Measurements from ENCODE around the gene MBNL2.

Gene MBNL2

DNA sequence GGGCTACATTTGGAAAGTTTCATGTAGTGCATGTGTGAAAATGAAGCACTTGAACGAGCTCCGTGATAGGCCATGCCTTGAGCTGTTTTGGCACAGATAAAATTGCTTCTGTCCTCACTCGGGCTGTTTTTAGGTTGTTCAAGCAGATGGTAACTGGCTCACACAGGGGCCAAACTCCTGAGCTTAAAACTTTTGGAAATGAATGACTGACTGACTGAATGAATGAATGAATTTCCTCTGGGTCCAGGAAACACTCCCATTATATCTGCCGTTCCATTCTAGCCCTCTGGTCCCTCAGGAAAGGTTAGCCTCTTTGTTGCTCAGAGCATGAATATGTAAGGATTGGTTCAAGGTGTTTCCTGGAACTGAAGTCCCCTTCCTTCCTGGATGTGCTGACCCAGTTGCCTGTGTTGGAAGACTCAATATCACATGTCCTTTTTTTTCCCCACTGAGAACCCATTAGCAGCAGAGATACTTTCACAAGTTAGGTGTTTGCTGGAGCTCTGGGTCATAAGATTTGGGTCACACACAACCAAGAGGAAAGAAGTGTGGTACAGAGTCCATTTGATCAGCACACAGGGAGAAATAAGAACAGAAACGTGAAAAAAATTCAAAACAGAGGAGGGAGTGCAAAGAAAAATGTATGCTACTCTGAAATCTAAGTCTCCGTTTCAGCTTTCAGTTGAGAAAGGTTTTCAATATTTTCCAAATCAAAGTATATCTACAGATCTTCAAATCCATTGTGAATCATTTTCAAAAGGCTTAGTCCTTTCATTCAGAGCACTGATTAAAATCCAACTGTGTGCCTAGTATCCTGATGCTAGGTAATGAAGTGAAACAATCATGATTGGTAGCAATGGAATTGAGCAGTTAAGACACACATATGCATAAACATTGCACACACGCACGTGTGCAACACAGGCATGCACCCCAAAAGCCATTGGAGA lies 18.9 kb downstream of the MBNL2 start:
- no peak overlapping the region for H3K27ac ChIP-seq (ENCODE audit: low read length)
- no peaks in the 10 kb centered on the region for H3K36me3 ChIP-seq (ENCODE audit: control insufficient read depth, insufficient read depth, low read length)
- no peak for DNase-seq (ENCODE audit: low read depth, low spot score)
- no peak overlapping the region for H3K4me3 ChIP-seq (ENCODE audit: low read length)
- no peaks in the 10 kb centered on the region for H3K9me3 ChIP-seq (ENCODE audit: control insufficient read depth, insufficient read depth, low read length)
- peaks cover 2% of the 10 kb centered on the region; the same call in 1 of the 2 replicates for H3K4me1 ChIP-seq (ENCODE audit: control insufficient read depth, insufficient read depth, low read length)
- no CpG with 5 or more reads among the region's 8 CpGs for WGBS (ENCODE audit: insufficient coverage, insufficient read length)
- no peaks in the 10 kb centered on the region for H3K27me3 ChIP-seq (ENCODE audit: control insufficient read depth, insufficient read depth, low read length)

DNA sequence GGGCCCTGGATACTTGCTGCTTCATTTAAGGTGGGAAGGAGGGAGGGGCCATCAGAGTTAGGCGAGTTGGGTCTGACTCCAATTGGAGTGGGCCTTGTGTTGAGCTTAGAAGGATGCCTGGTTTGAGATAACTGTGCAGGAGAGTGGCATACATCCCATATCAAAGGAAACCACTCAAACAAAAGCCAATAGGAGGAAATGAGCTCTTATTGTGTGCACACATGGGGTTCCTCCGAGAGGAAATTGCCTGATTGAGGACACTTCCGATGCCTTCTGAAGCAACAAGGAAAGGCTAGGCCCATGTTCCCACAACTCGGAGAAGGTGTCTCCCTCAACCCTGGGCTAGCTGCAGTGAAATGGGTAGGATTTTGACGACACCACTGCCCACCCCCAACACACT lies 19.6 kb downstream of the MBNL2 start:
- Histone ChIP-seq H3K4me3 (ENCODE audit: low read length) (no peak overlapping the region), H3K9me3 (ENCODE audit: control insufficient read depth, insufficient read depth, low read length) (no peaks in the 10 kb centered on the region), H3K27me3 (ENCODE audit: control insufficient read depth, insufficient read depth, low read length) (no peaks in the 10 kb centered on the region), H3K27ac (ENCODE audit: low read length) (no peak overlapping the region), H3K4me1 (ENCODE audit: control insufficient read depth, insufficient read depth, low read length) (peaks cover 2% of the 10 kb centered on the region; the same call in 1 of the 2 replicates), H3K36me3 (ENCODE audit: control insufficient read depth, insufficient read depth, low read length) (no peaks in the 10 kb centered on the region)
- no CpG with 5 or more reads among the region's 5 CpGs for WGBS (ENCODE audit: insufficient coverage, insufficient read length)
- no peak for DNase-seq (ENCODE audit: low read depth, low spot score)

DNA sequence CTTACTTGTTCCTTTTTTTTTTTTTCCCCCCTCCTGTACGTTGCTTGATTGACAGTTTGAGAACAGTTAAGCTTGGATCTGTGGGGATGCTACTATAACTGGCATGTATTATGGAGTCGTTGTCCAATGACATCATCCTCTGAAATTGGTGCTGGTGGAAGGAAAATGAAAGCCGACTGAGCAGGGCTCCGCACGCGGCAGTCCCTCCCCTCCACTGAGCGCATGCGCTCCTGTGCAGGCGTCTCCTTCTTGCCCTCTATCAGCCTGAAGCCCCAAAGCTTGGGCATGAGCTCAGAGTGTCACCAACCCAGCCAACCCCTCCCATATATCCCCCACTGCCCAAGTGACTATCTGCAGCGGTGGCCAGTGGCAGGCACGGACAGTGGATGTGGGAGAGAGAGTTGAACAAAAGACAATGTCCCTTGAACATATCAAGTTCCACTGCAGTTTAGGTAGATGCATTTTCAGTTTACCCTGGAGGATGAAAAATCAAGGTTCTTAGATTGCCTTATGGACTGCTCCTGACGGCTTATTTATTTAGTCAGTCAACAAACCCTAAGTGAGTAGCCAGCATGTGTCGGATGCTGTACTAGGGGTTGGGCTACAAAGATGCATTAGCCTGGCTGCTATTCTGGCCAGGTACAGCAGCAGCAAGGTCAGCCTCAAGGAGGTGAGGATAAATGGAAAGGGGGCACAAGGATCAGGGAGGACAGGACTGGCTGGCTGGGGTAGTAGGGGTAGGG lies 20.8 kb downstream of the MBNL2 start:
- H3K27me3 ChIP-seq (ENCODE audit: control insufficient read depth, insufficient read depth, low read length), result no peaks in the 10 kb centered on the region
- H3K4me3 ChIP-seq (ENCODE audit: low read length), result no peak overlapping the region
- no peak for DNase-seq (ENCODE audit: low read depth, low spot score)
- no CpG with 5 or more reads among the region's 13 CpGs for WGBS (ENCODE audit: insufficient coverage, insufficient read length)
- H3K36me3 ChIP-seq (ENCODE audit: control insufficient read depth, insufficient read depth, low read length), result no peaks in the 10 kb centered on the region
- H3K9me3 ChIP-seq (ENCODE audit: control insufficient read depth, insufficient read depth, low read length), result no peaks in the 10 kb centered on the region
- no peak overlapping the region for H3K27ac ChIP-seq (ENCODE audit: low read length)
- H3K4me1 ChIP-seq (ENCODE audit: control insufficient read depth, insufficient read depth, low read length), result peaks cover 2% of the 10 kb centered on the region; the same call in 1 of the 2 replicates

DNA sequence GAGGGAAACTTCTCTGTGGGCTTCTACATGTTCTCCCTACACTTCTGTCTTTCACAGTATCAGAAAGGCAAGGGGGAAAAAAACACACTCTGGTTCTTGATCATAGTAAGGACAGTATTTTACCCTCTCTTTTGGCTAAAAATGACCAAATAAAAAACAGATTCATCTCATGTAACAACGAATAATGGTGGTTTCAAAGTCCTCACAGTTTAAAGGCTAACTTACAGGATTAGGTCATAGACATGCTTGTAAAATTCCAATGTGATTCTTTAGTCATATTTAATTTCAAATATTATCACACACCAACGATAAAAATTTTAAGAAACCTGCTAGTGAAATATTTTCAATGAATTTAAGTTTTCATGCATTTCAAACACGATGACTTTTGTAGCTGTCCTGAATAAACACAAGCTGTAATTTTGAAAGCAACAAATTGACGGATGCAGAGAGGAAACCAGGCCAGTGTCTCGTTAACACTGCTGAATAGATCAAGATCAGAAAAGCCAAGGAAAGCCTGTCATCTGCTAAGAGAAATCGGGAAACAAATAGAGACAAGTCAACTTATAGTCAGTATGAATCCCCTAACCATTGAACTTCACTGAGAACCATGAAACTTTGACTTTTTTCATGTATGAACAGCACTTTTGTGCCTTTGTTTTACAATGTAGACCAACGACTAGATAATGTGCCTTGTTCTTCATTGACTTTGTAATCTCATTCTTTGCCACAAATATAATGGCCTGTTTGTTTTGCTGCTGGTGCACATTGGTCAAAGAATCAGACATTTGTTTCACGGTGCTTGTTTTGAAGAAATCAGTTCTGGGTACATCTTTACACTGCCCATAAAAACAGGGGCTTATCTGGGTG lies 22.0 kb downstream of the MBNL2 start:
- whole genome bisulfite sequencing (ENCODE audit: insufficient coverage, insufficient read length), result no CpG with 5 or more reads among the region's 8 CpGs
- no peak for DNase-seq (ENCODE audit: low read depth, low spot score)
- Histone ChIP-seq H3K36me3 (ENCODE audit: control insufficient read depth, insufficient read depth, low read length) (no peaks in the 10 kb centered on the region), H3K4me3 (ENCODE audit: low read length) (no peak overlapping the region), H3K27ac (ENCODE audit: low read length) (no peak overlapping the region), H3K9me3 (ENCODE audit: control insufficient read depth, insufficient read depth, low read length) (no peaks in the 10 kb centered on the region), H3K27me3 (ENCODE audit: control insufficient read depth, insufficient read depth, low read length) (no peaks in the 10 kb centered on the region), H3K4me1 (ENCODE audit: control insufficient read depth, insufficient read depth, low read length) (peaks cover 2% of the 10 kb centered on the region; the same call in 1 of the 2 replicates)

DNA sequence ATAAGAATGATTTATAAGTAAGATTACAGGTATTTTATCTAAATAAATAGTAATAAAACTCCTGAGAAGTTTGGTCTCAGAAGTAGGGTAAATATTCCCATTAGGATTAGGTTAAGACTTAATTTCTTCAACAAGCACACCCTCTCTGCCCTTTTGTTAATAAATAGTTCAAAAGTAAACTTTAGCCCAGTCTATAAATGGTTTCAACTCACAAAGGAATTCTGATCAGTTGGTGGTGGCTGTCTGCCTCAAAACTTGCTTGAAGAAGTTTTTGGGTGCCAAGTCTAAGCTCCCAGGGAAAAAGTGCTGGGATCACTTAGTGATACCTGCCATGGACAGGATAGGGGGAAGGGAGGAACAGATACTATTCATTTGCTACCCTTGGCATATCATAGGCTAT lies 22.9 kb downstream of the MBNL2 start:
- DNase-seq (ENCODE audit: low read depth, low spot score), result no peak
- H3K9me3 ChIP-seq (ENCODE audit: control insufficient read depth, insufficient read depth, low read length), result no peaks in the 10 kb centered on the region
- no peaks in the 10 kb centered on the region for H3K36me3 ChIP-seq (ENCODE audit: control insufficient read depth, insufficient read depth, low read length)
- H3K27ac ChIP-seq (ENCODE audit: low read length), result no peak overlapping the region
- H3K4me1 ChIP-seq (ENCODE audit: control insufficient read depth, insufficient read depth, low read length), result peaks cover 2% of the 10 kb centered on the region; the same call in 1 of the 2 replicates
- no peaks in the 10 kb centered on the region for H3K27me3 ChIP-seq (ENCODE audit: control insufficient read depth, insufficient read depth, low read length)
- H3K4me3 ChIP-seq (ENCODE audit: low read length), result no peak overlapping the region

DNA sequence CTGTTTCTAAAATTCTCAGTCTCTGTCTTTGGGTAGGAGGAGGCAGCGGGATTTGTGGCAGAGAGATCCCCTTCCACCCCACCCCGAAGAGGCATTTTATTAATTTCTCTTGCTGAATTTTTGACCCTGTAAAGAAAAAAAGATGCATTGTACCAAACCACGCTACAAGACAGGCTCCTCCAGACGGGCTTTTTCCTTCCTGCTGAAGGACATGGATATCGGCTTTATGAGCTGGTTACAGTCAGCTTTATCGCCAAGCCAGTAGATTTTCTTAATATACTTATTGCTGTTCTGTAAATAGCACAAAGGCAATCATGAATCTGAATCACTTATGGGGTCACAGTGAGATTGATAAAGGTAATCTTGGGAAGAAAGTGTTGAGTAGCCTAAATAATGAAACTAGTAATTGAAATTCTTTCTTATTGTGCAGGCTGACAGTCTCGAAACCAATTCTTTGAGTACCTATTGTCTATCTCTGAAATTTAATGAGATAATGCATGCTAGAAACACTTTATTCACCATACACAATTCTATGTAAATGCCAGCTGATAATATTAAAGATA lies 24.5 kb downstream of the MBNL2 start:
- H3K9me3 ChIP-seq (ENCODE audit: control insufficient read depth, insufficient read depth, low read length), result no peaks in the 10 kb centered on the region
- H3K36me3 ChIP-seq (ENCODE audit: control insufficient read depth, insufficient read depth, low read length), result no peaks in the 10 kb centered on the region
- H3K27ac ChIP-seq (ENCODE audit: low read length), result no peak overlapping the region
- H3K27me3 ChIP-seq (ENCODE audit: control insufficient read depth, insufficient read depth, low read length), result no peaks in the 10 kb centered on the region
- WGBS (ENCODE audit: insufficient coverage, insufficient read length), result no CpG with 5 or more reads among the region's 7 CpGs
- no peak overlapping the region for H3K4me3 ChIP-seq (ENCODE audit: low read length)
- peaks cover 2% of the 10 kb centered on the region; the same call in 1 of the 2 replicates for H3K4me1 ChIP-seq (ENCODE audit: control insufficient read depth, insufficient read depth, low read length)
- no peak for DNase-seq (ENCODE audit: low read depth, low spot score)

DNA sequence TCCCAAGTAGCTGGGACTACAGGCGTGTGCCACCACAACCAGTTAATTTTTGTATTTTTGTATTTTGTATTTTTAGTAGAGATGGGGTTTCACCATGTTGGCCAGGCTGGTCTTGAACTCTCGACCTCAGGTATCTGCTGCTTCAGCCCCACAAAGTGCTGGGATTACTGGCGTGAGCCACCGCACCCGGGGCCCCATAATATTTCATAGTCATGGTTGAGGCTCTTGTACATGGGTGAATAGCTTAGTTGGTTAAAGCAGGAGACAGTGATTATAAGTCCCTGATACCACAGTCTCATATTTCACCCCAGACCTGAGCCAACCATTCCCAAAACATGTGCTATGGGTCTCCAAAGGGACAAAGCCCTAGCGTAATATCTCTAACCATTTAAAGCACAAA lies 26.1 kb downstream of the MBNL2 start:
- no peaks in the 10 kb centered on the region for H3K9me3 ChIP-seq (ENCODE audit: control insufficient read depth, insufficient read depth, low read length)
- no peaks in the 10 kb centered on the region for H3K27me3 ChIP-seq (ENCODE audit: control insufficient read depth, insufficient read depth, low read length)
- no peak overlapping the region for H3K4me3 ChIP-seq (ENCODE audit: low read length)
- H3K36me3 ChIP-seq (ENCODE audit: control insufficient read depth, insufficient read depth, low read length), result no peaks in the 10 kb centered on the region
- no peak for DNase-seq (ENCODE audit: low read depth, low spot score)
- H3K27ac ChIP-seq (ENCODE audit: low read length), result no peak overlapping the region
- peaks cover 2% of the 10 kb centered on the region; the same call in 1 of the 2 replicates for H3K4me1 ChIP-seq (ENCODE audit: control insufficient read depth, insufficient read depth, low read length)
- WGBS (ENCODE audit: insufficient coverage, insufficient read length), result no CpG with 5 or more reads among the region's 6 CpGs

DNA sequence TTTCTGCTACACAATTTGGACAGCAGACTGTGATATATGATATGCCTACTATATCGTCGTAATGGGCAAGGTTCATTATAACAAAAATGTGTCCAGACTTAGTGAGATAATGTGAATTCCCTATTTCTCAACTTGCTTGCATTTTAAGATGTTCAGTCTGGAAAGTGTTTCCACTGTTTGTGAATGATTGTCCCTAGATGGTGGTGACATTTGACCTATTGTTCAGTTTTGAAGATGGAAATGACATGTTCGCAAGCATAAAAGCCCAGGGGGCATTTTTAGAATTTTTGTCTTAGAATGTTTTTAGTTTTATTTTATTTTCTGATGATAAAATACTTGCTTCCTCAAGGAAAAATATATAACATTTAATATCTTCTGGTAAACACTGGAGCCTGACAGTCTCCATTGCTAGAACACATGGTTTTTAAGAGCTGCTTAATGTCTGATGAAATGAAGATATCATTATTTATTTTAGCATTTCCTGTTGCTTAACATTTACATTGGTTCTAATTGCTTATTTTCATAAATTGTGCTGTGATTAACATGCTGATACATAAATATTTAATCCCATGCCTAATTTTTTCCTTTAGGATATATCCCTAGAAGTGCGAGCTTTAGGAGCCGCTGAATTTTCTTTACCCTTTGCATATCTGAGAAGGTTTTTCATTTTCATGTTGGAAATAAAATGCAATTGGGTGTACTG lies 27.1 kb downstream of the MBNL2 start:
- Histone ChIP-seq H3K27me3 (ENCODE audit: control insufficient read depth, insufficient read depth, low read length) (no peaks in the 10 kb centered on the region), H3K9me3 (ENCODE audit: control insufficient read depth, insufficient read depth, low read length) (no peaks in the 10 kb centered on the region), H3K36me3 (ENCODE audit: control insufficient read depth, insufficient read depth, low read length) (no peaks in the 10 kb centered on the region), H3K4me1 (ENCODE audit: control insufficient read depth, insufficient read depth, low read length) (peaks cover 2% of the 10 kb centered on the region; the same call in 1 of the 2 replicates), H3K4me3 (ENCODE audit: low read length) (no peak overlapping the region), H3K27ac (ENCODE audit: low read length) (no peak overlapping the region)
- WGBS (ENCODE audit: insufficient coverage, insufficient read length), result no CpG with 5 or more reads among the region's 5 CpGs
- DNase-seq (ENCODE audit: low read depth, low spot score), result no peak

DNA sequence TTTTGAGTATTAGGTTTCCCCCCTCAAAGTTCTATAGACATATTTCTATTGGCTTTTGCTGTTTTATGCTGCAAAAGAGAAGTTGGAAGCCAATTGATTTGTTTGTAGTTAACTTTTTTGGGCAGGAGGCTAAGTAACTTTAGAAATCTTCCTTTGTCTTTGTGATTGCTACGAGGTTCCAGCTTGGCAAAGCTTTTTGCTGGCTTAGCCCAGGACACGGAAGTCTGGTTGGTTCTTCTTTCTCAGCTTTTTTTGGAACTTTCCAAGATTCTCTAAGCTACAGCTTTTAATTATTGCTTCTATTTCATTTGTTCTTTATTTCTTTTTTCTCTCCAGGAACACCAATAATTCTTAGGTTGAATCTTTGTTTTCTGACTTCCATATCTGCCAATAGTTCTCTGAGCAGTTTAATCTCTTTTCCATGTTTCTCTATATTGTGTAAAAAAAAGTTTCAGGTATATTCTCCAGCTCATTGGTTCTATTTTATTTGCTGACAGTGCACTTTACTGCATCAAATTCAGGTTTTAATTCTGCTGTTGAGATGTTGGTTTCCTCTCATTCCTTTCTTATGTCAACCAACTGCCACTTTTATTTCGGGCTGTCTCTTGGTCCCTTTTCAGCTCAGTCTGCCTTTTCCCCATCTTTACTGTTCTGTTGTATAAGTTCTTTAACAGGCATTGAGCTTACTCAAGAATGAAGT lies 27.8 kb downstream of the MBNL2 start:
- H3K9me3 ChIP-seq (ENCODE audit: control insufficient read depth, insufficient read depth, low read length), result no peaks in the 10 kb centered on the region
- no peak overlapping the region for H3K27ac ChIP-seq (ENCODE audit: low read length)
- no CpG with 5 or more reads among the region's 3 CpGs for WGBS (ENCODE audit: insufficient coverage, insufficient read length)
- H3K4me1 ChIP-seq (ENCODE audit: control insufficient read depth, insufficient read depth, low read length), result peaks cover 2% of the 10 kb centered on the region; the same call in 1 of the 2 replicates
- no peak overlapping the region for H3K4me3 ChIP-seq (ENCODE audit: low read length)
- H3K27me3 ChIP-seq (ENCODE audit: control insufficient read depth, insufficient read depth, low read length), result no peaks in the 10 kb centered on the region
- H3K36me3 ChIP-seq (ENCODE audit: control insufficient read depth, insufficient read depth, low read length), result no peaks in the 10 kb centered on the region
- no peak for DNase-seq (ENCODE audit: low read depth, low spot score)

Data from iPS DF 6.9 (cell line).